NAMALWA (cell line): ENCODE results near the gene CAP1.
"Not testable (repeated sequence)": the region's sequence is repeated elsewhere in the genome, so short reads cannot be mapped to it uniquely, and the experiment has no call there.

Experiments
- DNase-seq: peaks from one replicate; pipeline ENCODE4 v3.0.0-alpha.2; 2015; ENCODE audit warnings: low spot score

The CAP1 gene, protein sequence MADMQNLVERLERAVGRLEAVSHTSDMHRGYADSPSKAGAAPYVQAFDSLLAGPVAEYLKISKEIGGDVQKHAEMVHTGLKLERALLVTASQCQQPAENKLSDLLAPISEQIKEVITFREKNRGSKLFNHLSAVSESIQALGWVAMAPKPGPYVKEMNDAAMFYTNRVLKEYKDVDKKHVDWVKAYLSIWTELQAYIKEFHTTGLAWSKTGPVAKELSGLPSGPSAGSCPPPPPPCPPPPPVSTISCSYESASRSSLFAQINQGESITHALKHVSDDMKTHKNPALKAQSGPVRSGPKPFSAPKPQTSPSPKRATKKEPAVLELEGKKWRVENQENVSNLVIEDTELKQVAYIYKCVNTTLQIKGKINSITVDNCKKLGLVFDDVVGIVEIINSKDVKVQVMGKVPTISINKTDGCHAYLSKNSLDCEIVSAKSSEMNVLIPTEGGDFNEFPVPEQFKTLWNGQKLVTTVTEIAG

DNA sequence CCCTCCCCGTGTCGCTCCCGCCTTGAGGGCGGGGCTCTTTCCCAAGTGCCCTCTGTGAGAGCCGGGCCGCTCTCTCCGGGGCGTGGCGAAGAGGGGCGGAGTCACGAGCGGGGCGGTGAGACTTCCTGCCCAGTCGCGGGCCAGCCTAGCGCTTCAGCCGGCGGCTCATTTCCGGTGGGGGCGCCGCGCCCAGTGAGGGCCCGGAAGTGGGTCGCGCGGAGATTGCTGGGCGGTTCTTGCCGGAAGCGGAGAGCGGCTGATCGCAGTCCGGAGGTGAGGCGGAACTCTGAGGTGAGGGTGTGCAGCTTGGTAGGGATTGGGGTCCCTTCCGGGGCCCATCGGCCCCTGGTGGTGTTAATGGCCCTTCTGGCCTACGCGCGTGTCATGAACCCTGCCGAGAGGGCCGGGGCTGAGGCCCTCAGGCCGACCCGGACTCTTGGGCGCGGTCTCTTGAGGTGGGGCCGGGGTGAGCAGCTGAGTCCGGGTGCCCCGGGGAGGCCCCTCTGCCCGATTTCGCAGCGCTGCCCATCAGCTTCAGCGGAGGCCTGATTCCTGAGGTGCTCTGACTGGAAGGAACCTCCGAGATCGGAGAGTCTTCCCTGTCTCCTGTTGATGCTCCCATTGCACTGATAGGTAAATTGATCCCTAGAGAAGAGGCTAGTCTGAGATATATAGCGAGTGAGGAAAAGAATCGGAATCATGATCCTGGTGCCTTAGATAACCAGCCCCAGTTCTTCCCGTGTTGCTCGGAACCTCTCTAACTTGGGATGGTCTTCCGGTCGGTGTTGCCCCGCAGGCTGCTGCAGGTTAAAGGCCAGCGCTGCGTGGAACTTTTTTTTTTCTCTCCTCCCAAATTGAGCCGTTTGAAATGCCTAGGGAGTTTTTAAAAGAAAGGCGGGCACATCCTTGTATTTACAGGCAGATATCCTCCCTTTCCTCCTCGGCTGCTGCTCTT is at the start of gene CAP1:
CAP1 (plus strand) TSS at position 219 of the 955 bp plus-strand sequence. CDS start 18,618 bp downstream, outside the sequence.
- peak; percentile 99 for DNase-seq

DNA sequence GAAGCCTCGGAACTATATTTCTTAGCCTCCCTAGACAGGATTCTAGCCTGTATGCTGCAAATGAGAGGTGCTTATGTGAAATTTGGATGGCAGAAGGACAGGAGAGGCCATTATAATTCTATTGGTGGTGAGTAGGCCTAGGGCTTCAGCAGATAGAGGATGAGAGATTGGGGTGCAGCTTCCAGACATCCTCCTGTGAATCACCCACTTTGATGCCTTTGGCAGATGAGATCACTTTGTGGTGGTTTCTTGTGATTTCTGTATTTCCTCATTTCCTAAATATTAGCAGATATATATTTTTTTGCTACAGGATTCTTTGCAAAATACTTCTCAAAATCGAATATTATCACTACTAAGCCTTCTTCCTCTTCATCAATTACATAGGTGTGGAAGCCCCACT is 48.3 kb upstream of the CAP1 start:
- DNase-seq = no peak

DNA sequence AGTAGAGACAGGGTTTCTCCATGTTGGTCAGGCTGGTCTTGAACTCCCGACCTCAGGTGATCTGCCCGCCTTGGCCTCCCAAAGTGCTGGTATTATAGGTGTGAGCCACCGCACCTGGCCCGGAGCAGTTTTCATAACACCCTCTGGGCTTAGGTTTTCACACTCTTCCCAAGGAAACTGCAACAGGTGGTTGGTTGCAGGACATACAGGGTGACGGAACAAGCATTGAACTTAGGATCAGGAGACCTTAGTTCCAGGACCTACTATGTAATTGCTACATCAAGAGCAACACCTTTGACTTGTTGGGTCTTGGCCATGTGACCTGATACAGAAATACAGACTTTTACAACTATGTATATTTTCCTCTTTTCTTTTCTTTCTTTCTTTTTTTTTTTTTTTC is 47.6 kb upstream of the CAP1 start:
- no peak for DNase-seq

DNA sequence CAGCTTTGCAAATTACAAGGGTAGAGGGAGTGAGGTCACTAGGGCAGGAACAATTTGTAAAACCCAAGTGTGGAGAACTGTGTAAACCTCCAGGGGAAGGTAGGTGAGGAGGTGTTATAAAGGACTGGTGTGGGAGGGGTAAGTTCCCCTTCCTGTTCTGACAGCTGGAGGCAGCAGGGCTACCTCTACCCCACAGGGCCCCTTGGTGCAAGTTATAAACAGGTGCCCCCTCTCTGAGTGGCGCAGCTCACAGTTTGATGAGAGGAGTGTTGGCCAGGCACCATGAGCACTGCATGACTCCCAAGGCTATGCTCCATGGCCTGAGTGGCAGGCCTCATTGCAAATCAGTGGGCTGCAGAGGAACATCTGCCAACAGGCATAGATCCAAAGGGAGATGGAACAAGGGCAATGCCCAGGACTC is 44.5 kb upstream of the CAP1 start:
- DNase-seq = peak; percentile 55

DNA sequence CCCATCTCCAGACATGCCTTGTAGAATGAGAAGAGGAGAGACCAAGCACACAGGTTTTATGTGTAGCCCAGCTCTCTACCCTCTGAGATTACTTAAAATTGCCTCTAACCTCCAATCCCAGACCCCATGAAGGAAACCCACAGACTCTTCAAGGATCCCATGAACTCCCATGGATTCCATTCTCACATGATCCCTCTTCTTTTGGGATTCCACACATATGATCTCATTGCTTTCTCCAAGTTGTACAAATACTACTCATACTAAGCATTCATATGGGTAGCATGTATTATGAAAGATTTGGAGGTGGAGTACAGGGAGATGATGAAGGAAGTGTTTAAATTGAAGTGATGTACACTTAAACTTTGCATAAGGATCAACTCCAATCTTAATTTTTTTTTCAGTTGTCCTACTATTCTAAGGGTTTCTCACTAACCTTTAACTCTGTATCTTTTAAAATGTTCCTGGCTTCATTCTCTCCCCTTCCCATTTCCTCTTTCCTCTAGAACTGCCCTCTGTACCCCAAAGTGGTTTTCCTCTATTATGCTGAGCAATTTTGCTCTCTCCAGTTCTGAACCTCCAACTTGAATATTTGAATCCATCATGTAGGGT is 44.0 kb upstream of the CAP1 start:
- no peak for DNase-seq

DNA sequence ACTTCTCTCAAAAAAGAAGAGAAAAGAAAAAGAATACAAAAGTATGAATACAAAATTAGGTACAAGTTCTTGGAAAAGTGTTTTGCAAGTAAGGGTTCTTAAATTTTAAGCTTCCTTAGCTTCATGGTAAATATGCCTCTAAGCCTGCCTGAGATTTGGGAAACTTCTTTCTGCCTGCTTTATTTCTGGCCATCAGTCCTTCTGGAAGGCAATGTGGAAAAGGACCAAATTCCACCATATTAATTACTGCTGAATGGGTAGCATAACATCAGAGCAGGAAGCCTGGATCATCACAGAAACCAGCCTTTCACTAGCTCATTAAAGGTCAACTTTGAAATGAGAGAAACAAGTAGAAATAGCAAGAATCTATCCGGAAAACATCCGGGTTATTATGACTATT is 39.1 kb upstream of the CAP1 start:
- no peak for DNase-seq

DNA sequence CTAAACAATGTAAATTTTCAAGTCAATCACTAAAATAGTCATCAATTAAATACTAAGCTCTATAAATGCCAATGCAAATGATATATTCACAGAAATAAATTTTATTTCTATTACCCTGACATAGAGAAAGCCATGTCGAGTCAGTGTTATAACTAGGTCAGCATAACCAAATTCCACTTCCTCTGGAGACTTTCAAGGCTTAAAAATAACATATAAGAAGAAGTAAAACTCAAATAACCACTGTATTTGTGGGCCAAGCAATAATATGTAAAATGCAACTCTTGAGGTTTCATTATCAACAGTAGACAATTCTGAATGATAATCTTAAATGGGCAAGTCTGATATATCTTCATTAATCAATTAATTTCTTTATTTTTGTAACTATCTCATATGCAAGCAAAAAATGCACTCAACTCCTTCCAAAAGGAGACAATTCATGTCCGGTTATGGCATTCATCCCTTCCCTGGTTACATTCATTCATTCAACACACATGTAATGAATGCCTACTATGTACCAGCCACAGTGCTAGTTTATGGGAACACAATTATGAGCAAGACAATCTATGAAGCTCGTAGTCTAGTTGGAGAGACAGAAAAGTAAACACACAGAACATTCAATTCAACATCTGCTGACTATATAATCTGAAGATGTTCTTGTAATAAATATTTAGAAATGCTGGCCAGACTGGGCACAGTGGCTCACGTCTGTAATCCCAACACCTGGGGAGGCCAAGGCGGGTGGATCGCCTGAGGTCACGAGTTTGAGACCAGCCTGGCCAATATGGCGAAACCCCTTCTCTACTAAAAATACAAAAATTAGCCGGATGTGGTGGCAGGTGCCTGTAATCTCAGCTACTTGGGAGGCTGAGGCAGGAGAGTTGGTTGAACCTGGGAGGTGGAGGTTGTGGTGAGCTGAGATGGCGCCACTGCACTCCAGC is 37.1 kb upstream of the CAP1 start:
- DNase-seq = peak; percentile 39

DNA sequence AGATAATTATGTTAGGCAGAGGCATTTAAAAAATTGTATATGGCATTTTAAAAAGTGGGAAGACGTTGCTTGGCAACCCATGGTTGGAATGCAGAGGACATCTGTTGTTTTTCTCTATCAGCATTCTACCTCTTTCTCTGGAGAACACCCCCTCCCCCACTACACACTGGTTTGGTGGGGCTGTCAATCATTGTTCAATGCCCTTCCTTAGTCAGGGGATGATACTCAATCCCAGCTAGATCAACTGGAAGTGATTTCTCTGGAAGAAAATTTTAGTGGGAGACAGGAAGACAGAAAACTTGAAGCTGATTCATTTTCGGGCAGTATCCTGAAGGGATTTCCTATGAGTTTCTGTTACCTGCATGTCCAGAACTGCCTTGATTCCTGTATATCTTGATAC is 35.7 kb upstream of the CAP1 start:
- DNase-seq = no peak

DNA sequence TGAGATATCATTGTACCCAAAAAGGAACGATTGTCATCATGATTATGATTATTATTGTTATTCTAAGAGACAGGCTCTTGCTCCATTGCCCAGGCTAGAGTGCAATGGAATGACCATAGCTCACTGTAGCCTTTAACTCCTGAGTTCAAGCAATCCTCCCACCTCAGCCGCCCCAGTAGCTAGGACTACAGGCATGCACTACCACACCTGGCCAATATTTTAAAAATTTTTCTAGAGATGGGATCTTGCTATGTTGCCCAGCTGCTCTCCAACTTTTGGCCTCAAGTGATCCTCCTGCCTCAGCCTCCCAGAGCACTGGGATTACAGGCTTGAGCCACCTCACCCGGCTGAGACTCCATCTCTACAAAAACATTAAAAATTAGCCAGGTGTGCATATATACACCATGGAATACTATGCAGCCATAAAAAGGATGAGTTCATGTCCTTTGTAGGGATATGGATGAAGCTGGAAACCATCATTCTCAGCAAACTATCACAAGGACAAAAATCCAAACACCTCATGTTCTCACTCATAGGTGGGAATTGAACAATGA is 33.0 kb upstream of the CAP1 start:
- not testable (repeated sequence) for DNase-seq

DNA sequence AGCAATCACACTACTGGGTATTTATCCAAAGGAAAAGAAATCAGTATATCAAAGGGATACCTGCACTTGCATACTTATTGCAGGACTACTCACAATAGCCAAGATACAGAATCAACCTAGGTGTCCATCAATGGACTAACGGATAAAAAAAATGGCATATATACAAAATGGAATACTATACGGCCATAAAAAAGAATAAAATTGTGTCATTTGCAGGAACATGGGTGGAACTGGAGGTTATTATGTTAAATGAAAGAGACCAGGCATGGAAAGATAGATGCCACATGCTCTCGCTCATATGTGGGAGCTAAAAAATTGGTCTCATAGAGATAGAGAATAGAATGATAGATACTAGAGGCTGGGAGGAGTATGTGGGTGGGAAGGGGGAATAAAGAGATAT is 29.3 kb upstream of the CAP1 start:
- DNase-seq = no peak

DNA sequence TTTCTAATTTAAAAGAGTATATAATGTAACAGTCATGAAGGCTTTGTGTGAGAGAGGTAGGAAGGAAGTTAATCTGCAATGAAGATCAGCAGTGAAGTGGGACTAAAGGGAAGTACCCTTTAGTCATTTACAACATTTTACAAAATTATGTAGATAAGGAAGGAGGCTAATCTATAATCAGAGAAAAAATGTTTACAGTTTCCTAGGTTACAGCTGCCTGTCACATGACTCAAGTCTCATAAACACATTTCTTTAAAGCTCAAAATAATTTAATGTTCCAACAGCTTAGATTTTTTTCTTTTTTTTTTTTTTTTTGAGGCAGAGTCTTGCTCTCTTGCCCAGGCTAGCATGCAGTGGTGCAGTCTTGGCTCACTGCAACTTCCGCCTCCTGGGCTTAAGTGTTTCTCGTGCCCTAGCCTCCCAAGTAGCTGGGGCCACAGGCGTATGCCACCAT is 26.2 kb upstream of the CAP1 start:
- DNase-seq = no peak

DNA sequence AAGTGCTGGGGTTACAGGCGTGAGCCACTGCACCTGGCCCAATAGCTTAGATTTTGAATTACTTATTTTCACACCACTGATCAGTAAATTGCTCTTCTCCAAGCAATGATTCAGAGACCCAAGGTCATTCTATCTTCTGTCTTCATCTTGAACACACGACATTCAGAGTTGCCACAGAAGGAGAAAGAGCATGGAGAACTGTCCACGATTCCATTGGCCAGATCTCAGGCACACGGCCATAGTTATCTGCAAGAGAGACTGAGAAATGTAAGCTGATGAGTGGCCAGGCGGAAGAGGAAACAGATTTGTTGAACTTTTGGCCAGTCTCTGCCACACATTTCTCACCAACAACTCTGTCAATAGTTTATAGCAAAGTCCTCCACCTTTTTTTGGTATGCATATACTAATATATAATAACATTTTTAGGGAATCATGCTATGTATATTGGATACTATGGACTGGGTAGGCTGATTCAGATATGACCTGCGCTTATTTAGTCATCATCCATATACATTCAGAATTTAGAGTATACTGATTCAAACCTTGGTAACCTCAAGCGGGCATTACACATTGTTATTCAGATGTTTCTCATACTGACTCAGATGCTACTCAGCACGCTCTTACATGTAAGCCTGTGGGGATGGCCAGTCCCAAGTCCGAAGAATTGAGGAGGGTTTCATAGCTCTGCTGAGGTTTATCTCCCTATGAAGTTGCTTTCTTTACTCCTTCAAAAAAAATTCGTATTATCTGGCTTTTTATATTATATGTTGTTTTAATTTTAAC is 25.5 kb upstream of the CAP1 start:
- no peak for DNase-seq

DNA sequence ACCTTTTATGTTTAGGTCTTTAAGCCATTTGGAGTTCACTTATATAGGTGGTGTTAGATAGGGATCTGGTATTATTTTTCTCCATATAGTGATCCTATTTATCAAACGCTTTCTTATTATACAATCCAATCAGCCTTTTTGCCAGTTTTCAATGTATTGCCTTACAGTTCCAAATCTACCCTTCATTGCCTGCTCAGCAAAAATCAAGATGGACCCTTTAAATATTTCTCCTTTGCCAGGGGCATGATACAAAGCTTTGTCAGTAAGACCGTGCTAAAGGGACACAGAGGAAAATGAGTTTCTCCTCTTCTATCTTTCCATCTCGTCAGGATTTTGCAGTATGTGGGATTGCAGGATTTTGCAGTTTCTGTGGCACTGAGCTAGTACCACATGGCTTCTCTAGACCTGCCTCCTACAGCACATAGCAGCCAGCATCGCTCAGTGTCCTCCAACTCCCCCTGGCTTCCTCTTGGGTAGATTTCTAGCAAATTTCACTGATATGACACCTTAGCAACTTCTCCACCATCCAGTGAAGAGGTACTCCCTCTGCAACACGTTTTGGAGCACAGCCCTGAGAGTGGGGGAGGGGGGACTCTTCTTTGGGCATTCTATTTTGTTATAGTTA is 22.5 kb upstream of the CAP1 start:
- peak; percentile 34 for DNase-seq

DNA sequence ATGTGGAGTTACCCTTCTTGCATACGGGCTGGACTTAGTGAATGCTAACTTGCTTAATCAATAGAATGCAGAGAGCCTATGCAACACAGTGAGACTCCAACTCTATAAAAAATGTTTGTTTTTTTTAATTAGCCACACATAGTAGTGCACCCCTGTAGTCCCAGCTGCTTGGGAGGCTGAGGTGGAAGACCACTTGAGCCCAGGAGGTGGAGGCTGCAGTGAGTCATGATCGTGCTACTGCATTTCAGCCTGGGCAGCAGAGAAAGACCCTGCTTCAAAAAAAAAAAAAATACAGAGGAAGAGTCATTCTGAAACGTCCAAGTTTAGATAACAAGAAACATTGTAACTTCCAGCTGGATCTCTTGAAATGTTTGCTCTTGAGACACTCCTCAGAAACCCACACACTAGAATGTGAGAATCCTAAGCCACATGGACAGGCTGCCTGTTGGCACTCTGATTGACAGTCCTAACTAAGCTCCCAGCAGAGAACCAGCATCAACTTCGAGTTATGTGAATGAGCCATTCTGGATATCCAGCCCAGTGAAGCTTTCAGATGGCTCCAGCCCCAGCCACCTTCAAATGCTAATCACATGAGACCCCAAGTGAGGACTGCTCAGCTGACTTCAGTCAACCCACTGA is 20.0 kb upstream of the CAP1 start:
- no peak for DNase-seq

DNA sequence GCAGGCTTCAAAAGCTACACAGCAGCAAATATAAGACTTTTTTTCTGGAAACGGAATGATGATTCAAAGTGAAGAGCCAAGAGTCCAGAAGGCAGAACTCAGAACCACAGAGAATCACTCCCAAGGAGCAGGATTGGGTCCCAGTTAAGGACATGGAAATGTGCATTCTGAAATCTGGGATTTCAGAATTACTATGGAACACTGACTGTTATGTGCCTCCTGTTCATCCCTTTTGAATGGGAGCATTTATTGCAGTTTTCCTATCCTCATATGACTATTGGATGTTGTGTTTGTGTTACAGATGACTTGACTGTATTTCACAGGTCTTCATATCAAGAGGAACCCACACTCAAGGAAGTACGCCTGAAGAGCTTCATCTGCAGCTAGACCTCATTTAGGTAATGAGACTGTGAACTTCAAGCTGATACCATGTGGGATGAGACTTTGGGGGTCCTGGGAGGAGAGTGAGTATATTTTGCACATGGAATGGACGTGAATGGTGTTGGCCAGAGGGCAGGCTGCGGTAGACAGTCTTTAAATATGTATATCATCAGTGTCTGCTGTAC is 17.1 kb upstream of the CAP1 start:
- DNase-seq = no peak

DNA sequence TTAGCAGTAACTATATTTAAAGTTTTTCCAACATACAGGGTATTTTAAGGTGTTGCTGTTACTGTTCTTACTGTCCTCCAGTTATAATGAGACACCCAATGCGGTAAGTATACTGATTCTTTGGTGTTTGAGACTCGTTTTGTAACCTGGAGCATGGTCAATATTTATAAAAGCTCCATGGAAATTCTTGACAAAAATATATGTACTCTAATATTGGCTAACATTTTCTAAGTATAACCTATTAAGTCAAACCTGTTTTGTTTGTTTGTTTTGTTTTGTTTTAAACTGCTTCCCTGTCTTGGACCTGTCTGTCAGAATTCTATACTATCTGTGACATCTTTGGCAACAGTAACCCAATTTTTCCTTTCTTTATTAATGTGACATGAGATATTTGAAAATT is 15.9 kb upstream of the CAP1 start:
- DNase-seq = no peak

DNA sequence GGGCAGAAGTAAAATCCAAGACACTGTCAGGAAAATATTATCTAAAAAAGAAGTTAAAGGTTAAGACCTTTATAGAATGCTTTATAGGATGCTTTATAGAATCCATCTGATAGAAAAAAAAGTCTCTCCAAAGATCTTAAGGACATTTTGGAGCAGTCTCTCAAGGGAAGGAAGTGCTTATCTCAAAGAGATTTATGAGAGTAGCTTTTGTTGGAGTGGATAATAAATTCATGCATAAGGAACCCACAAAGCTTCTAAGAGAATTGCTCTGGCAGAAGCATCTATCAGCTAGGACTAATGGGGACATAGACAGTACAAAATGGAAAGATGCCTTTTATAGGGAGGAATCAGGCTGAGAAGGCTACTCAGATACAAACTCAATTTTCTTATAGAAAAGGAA is 12.9 kb upstream of the CAP1 start:
- DNase-seq = no peak

DNA sequence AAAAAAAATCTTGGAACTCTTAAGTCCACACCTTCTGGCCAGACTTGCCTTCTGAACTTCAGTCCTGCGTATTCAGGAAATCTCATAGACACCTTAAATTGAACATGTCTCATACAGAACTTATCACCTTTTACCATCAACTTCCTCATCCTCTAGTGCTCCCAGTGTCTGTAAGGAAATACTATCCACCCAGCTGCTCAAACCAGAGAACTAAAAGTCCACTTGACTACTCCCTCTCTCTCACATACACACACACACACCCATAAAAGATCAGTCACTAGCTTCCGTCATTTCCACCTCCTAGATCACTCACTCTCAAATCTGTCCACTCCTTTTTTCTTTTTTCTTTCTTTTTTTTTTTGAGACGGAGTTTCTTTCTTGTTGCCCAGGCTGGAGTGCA is 10.9 kb upstream of the CAP1 start:
- no peak for DNase-seq
